Panc1 (cell line): ENCODE data around the gene TULP3.

Experiments
- POLR2AphosphoS5 ChIP-seq: IDR thresholded peaks from 2 replicates; pipeline ENCODE4 v1.6.1; 2012; ENCODE audit warnings: mild to moderate bottlenecking, low read depth, low read length, moderate library complexity
- SIN3A ChIP-seq: IDR thresholded peaks from 2 replicates; pipeline ENCODE4 v1.6.1; 2012; ENCODE audit warnings: low read depth, mild to moderate bottlenecking, low read length, moderate library complexity, borderline replicate concordance; ENCODE audit not compliant: insufficient read depth
- TCF7L2 ChIP-seq: IDR thresholded peaks from 2 replicates; pipeline ENCODE4 v1.6.1; 2011; ENCODE audit warnings: mild to moderate bottlenecking, low read depth, low read length, inconsistent platforms
- TF ChIP-seq, protein P1 (sequence below): fragments of 450-650 bp; IDR thresholded peaks from 2 replicates; pipeline ENCODE4 v1.5.1; 2017; ENCODE audit warnings: mild to moderate bottlenecking
- TF ChIP-seq, protein P2 (sequence below), 2 experiments: IDR thresholded peaks; 2 replicates each; pipeline ENCODE4 v1.6.1; 2011 to 2012; ENCODE audit warnings: low read depth in 2 of 2, control low read depth in 1 of 2, low read length in 1 of 2, mild to moderate bottlenecking in 1 of 2, moderate library complexity in 1 of 2; ENCODE audit not compliant: insufficient read depth in 1 of 2

DNA sequence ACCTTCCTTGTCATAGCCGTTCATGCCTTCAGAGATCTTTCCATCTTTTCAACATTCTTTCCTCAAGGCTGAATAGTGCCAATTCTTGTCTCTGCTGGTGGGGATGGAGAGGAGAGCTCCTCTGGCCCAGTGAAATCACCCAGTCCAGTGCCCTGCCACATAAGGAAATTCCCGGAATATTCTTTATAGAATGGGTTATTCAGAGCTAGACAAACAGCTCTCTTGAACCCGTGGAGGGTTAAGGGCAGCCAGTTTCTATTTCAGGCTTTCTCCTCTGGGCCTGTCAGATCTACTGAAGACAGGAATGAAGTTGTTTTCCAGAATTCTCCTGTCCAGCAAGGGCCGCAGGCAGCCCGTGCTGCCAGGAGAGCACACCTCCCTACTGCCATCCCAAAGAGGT lies 47.7 kb upstream of the TULP3 start:
- TF ChIP-seq, protein P1, sequence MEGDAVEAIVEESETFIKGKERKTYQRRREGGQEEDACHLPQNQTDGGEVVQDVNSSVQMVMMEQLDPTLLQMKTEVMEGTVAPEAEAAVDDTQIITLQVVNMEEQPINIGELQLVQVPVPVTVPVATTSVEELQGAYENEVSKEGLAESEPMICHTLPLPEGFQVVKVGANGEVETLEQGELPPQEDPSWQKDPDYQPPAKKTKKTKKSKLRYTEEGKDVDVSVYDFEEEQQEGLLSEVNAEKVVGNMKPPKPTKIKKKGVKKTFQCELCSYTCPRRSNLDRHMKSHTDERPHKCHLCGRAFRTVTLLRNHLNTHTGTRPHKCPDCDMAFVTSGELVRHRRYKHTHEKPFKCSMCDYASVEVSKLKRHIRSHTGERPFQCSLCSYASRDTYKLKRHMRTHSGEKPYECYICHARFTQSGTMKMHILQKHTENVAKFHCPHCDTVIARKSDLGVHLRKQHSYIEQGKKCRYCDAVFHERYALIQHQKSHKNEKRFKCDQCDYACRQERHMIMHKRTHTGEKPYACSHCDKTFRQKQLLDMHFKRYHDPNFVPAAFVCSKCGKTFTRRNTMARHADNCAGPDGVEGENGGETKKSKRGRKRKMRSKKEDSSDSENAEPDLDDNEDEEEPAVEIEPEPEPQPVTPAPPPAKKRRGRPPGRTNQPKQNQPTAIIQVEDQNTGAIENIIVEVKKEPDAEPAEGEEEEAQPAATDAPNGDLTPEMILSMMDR = no peak
- no peak for TF ChIP-seq SIN3A
- no peak for TF ChIP-seq POLR2AphosphoS5
- TF ChIP-seq, protein P2, sequence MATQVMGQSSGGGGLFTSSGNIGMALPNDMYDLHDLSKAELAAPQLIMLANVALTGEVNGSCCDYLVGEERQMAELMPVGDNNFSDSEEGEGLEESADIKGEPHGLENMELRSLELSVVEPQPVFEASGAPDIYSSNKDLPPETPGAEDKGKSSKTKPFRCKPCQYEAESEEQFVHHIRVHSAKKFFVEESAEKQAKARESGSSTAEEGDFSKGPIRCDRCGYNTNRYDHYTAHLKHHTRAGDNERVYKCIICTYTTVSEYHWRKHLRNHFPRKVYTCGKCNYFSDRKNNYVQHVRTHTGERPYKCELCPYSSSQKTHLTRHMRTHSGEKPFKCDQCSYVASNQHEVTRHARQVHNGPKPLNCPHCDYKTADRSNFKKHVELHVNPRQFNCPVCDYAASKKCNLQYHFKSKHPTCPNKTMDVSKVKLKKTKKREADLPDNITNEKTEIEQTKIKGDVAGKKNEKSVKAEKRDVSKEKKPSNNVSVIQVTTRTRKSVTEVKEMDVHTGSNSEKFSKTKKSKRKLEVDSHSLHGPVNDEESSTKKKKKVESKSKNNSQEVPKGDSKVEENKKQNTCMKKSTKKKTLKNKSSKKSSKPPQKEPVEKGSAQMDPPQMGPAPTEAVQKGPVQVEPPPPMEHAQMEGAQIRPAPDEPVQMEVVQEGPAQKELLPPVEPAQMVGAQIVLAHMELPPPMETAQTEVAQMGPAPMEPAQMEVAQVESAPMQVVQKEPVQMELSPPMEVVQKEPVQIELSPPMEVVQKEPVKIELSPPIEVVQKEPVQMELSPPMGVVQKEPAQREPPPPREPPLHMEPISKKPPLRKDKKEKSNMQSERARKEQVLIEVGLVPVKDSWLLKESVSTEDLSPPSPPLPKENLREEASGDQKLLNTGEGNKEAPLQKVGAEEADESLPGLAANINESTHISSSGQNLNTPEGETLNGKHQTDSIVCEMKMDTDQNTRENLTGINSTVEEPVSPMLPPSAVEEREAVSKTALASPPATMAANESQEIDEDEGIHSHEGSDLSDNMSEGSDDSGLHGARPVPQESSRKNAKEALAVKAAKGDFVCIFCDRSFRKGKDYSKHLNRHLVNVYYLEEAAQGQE (IDR thresholded peaks at IDR 0.05; ENCODE audit: insufficient read depth in 1 of 2, low read depth in 2 of 2, low read length in 1 of 2) = no peak
- no peak for TF ChIP-seq TCF7L2
